NCI-H1092 (cell line): ENCODE results near the gene LHFPL3.
A peak's percentile ranks its signal among the peaks of the same experiment; 100 is the strongest.
"Not testable (repeated sequence)": the region's sequence is repeated elsewhere in the genome, so short reads cannot be mapped to it uniquely, and the experiment has no call there.

Experiments used
- DNase-seq: peaks from one replicate; lab custom pipeline; 2025; lab: John Stamatoyannopoulos, UW

Gene LHFPL3

GRCh38 chr7:104898434-104898833 lies 570.0 kb downstream of the LHFPL3 start:
- no peak for DNase-seq

GRCh38 chr7:104900525-104901239 lies 572.3 kb downstream of the LHFPL3 start:
- no peak for DNase-seq

- no peak for DNase-seq
Measured at GRCh38 chr7:104901240-104901619, 572.8 kb downstream of the LHFPL3 start.

DNA sequence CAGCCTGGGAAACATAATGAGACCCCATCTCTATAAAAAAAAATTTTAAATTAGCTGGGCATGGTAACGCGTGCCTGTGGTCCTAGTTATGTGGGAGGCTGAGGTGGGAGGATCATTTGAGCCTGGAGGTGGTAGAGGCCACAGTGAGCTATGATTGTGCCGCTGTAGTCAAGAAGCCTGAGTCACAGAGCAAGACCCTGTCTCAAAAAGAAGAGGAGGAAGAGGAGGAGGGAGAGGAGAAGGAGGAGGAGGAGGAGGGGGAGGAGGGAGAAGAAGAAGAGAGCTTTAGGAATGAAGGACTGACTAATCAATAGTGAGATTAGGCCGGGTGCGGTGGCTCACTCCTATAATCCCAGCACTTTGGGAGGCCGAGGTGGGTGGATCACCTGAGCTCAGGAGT lies 573.8 kb downstream of the LHFPL3 start:
- DNase-seq = no peak

DNA sequence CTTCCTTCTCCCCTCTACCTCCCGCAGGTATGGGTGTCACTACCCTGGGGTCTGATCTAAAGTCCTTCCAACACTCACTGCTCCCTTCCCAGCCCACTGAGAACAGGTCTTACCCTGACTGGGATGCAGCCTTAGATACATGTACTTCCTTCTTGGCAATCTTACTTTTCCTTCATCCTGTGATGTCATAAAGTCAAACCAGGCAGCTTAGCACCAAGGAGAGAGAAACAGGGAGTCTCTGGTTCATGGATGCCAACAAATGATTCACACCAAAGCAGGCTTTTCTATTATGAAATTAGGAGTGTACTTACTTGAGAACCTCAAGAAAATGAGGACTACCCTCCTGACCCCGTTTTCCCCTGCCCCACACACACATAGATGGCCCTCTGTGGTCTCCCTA lies 574.6 kb downstream of the LHFPL3 start:
- DNase-seq = no peak

- DNase-seq = no peak
Measured at GRCh38 chr7:104903846-104904245, 575.4 kb downstream of the LHFPL3 start.

GRCh38 chr7:104906032-104906431 lies 577.6 kb downstream of the LHFPL3 start:
- no peak for DNase-seq

- DNase-seq = no peak
Measured at GRCh38 chr7:104906556-104906955, 578.2 kb downstream of the LHFPL3 start.

DNA sequence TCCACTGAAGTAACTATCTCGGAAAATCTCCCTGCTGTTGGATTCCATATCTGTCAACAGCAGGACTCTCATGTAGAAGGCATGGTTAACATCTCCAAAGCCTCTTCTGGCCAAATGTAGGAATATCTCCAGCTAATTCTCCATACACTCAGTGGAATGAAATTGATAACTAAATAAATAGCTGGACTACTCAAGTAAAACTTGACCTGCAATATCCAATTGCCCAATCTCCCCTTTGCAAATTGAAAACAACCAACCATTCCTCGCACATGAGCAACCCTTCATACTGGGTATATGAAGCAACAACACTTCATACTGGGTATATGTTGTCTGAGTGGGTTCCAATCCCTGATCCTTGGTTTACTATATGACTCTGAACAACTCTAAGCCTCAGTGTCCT lies 580.2 kb downstream of the LHFPL3 start:
- DNase-seq = no peak

- DNase-seq = no peak
Measured at GRCh38 chr7:104909096-104909495, 580.7 kb downstream of the LHFPL3 start.

DNA sequence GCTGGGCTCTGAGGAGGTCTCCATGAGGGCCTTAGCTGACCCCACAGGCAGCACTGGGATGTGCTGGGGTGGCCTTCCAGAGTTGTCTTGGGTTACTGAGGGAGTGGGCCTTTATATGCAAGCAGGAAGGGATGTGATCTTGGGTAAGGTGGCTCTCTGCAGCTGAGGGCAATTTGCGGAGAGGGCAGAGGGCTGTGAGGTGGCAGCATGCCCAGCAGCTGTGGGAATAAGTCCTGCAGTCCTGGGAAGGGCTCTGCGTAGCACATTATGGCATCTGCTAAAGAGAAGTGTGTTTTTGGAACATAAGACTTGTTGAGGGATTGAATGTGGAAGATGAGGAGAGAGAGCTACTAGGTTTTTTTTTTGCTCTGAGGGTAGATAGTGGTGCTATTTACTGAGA lies 586.0 kb downstream of the LHFPL3 start:
- no peak for DNase-seq

GRCh38 chr7:104921596-104921995 lies 593.2 kb downstream of the LHFPL3 start:
- DNase-seq = no peak

- DNase-seq = no peak
Measured at GRCh38 chr7:104922182-104923009, 594.0 kb downstream of the LHFPL3 start.

- DNase-seq = peak; percentile 86
Measured at GRCh38 chr7:104923010-104923421, 594.6 kb downstream of the LHFPL3 start.

- DNase-seq = not testable (repeated sequence)
Measured at GRCh38 chr7:104926189-104926588, 597.8 kb downstream of the LHFPL3 start.

- no peak for DNase-seq
Measured at GRCh38 chr7:104926601-104927041, 598.2 kb downstream of the LHFPL3 start.

DNA sequence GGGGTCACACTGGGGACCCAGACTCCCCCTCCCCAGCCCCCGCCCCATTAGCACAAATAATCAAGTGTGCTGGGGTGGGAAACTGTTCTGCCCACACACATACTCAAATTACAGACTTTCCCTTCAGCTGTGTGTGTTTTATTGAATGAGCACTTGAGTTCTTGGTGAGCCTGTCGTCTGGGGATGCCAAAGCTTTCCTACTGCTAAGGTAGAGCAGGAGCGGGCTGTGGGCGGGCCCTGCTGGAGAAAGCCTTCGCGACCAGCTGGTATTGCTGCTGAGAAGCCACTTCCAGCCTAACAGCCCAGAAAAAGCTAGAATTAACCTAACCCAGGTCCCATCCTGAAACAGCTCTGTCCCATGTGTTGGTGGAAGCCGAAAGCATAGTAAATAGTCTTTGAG lies 598.7 kb downstream of the LHFPL3 start:
- peak; percentile 32 for DNase-seq

DNA sequence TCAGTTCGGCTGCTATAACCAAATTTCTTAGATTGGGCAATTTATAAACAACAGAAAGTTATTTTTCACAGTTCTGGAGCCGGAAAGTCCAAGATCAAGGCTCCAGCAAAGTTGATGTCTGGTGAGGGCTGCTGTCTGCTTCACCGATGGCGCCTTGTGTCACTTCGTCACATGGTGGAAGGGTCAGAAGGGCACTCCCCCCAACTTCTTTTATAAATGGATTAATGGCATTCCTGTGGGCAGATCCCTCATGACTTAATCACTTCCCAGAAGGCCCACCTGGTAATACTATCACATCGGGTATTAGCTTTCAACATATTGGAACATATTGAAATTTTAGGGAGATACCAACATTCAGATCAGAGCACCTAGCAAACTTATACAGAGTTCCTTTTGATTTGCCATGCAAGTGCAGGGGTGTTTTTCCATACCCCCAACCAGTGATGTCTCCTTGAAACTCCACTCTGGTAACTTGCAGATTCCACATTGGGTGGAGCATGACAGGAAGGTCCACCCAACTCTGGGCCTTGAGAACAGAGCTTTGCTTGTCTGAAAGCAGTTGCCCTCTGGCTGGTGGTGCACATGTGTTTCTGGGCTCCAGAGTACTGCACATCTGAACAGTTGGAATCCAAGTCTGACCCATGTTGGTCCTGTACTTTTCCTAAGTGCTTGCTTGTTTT lies 600.5 kb downstream of the LHFPL3 start:
- DNase-seq = no peak

DNA sequence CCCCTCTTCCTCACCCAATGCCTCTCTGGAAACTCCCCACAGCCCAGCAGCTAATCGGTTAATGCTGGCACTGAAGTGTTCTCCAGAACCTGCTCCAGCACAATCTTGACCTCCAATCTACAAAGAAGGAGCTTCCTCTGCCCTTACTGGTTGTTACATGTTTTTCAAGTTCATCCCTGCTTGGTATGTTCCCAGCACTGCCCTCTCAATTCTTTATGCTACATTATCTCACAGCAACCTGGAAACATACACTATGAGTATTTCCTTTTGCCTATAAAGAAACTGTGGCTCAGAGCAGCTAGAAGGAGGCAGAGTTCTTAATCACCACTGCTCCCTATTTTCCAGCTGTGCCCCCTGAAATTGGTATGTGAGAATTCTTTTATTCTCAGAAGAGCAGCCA lies 601.5 kb downstream of the LHFPL3 start:
- DNase-seq = no peak

DNA sequence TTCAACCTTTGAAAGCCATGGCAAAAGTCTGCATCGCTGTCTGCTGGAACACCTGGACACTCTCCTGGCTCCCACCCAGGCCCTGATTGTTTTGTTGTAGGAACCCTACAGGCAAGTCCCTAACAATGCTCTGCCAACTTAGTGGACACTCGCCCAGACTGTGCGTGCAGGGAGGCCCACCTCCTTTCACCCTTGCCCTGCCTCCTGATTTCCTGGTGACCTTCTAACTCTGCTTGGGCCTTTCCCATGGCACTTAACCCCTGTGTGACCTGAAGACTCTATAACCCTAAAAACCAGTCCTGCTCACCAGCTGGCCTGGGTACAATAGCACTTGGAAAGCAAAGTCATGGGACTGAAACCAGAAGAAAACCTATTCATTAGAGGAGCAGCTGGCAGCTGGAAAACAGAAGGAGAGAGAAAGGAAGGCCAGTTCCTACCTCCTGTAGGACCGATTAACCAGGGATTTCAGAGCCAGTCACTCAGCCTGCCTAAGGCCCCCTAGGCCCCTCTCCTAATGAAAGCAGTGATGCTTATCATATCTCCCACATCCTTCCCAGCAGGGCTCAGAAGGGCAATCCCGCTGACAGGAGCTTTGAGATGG lies 602.9 kb downstream of the LHFPL3 start:
- DNase-seq = peak; percentile 44

- DNase-seq = no peak
Measured at GRCh38 chr7:104933022-104933421, 604.6 kb downstream of the LHFPL3 start.

DNA sequence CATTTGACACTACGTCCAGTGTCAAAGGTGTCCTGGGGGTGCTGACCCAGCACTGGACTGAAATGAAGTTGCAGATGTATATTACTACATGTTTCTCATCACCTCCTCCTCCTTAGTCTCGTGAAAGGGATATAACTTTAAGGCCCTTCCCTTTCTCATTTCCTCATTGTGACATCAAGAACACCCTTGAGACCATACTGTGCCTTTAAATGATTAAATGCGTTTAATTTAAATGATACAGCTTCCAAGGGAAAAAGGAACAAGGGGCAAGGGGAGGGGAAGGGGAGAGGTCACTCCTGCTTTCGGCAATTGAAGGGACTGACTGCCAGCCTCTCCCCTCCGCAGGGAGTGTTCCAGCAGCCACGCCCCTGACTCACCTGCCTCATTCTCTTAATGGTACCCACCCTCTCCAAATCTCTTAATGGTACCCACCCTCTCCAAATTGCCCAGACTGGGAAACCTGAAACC lies 605.2 kb downstream of the LHFPL3 start:
- no peak for DNase-seq
